Effector memory CD4-positive, alpha-beta T cell (primary cell): ENCODE measurements around the gene GXYLT1.
A peak's percentile ranks its signal among the peaks of the same experiment; 100 is the strongest.
"Not testable (repeated sequence)": the region's sequence is repeated elsewhere in the genome, so short reads cannot be mapped to it uniquely, and the experiment has no call there.

Source experiments
- DNase-seq, 3 donors: peaks; one replicate each; pipeline ENCODE4 v3.0.0-alpha.2; 2020
- H3K27ac ChIP-seq: 2 replicates; pipeline ENCODE4 v1.7.0; 2013; ENCODE audit warnings: mild to moderate bottlenecking, low read length, moderate library complexity; ENCODE audit not compliant: insufficient read depth, poor library complexity, severe bottlenecking
- H3K27me3 ChIP-seq: replicated peaks from 2 replicates; pipeline ENCODE4 v1.7.0; 2013; ENCODE audit warnings: mild to moderate bottlenecking, low read length; ENCODE audit not compliant: insufficient read depth, control insufficient read depth, poor library complexity, severe bottlenecking
- H3K36me3 ChIP-seq: 2 replicates; pipeline ENCODE4 v1.7.0; 2013; ENCODE audit warnings: mild to moderate bottlenecking, low read length, moderate library complexity; ENCODE audit not compliant: control insufficient read depth, insufficient read depth
- H3K4me1 ChIP-seq: 2 replicates; pipeline ENCODE4 v1.7.0; 2013; ENCODE audit warnings: low read length, mild to moderate bottlenecking; ENCODE audit not compliant: control insufficient read depth, insufficient read depth, poor library complexity, severe bottlenecking
- H3K4me3 ChIP-seq: 2 replicates; pipeline ENCODE4 v1.7.0; 2013; ENCODE audit warnings: low read length, low read depth, mild to moderate bottlenecking; ENCODE audit not compliant: insufficient read depth, poor library complexity, severe bottlenecking
- H3K9me3 ChIP-seq: 2 replicates; pipeline ENCODE4 v1.7.0; 2013; ENCODE audit warnings: mild to moderate bottlenecking, low read length, moderate library complexity; ENCODE audit not compliant: control insufficient read depth

The GXYLT1 gene

DNA sequence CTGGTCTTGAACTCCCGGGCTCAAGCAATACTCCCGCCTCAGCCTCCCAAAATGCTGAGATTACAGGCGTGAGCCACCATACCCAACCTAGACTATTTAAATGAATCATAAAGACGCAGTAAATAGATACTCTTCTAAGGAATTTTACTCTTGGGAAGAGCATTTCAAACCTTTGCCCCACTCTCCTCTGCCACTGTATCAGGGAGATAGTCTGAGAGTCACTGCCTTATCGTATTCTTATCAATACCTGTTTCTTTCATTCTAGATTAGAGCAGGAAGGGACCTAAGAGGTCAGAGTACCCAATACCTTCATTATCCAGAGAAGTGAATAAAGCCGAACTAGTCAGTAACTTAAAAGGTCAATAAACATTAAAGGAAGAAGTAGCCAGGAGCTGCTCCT lies 15.8 kb downstream of the GXYLT1 start:
- Histone ChIP-seq H3K27ac (no peak overlapping the region), H3K4me3 (no peak overlapping the region), H3K27me3 (no peaks in the 10 kb centered on the region), H3K9me3 (no peaks in the 10 kb centered on the region), H3K4me1 (no peaks in the 10 kb centered on the region), H3K36me3 (no peaks in the 10 kb centered on the region)
- no peak for DNase-seq

- Histone ChIP-seq H3K36me3 (no peaks in the 10 kb centered on the region), H3K9me3 (no peaks in the 10 kb centered on the region), H3K27ac (no peak overlapping the region), H3K4me1 (no peaks in the 10 kb centered on the region), H3K4me3 (no peak overlapping the region), H3K27me3 (no peaks in the 10 kb centered on the region)
- no peak for DNase-seq
Measured at GRCh38 chr12:42128327-42128726, 16.3 kb downstream of the GXYLT1 start.

- no peaks in the 10 kb centered on the region for H3K27me3 ChIP-seq
- no peaks in the 10 kb centered on the region for H3K9me3 ChIP-seq
- H3K27ac ChIP-seq, result no peak overlapping the region
- H3K4me1 ChIP-seq, result no peaks in the 10 kb centered on the region
- no peak for DNase-seq
- no peaks in the 10 kb centered on the region for H3K36me3 ChIP-seq
- no peak overlapping the region for H3K4me3 ChIP-seq
Measured at GRCh38 chr12:42126963-42127362, 17.7 kb downstream of the GXYLT1 start.

DNA sequence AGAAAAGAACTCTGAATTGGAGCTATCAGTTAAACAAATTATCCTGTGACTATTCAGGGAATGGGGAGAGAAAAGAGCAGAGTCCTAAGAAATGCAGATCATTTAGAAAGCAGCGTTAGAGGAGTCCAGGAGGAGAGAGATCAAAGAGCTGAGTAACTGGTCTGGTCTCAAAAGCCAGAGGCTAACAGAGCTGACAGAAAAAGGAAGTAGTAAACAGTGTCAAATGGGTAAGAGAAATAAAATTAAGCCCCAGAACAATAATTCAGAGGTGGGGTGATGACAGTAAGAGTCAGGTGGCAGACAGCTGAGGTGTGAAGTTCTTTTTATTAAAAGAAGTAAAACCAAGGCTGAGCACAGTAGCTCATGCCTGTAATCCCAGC lies 19.3 kb downstream of the GXYLT1 start:
- no peaks in the 10 kb centered on the region for H3K4me1 ChIP-seq
- H3K27me3 ChIP-seq, result no peaks in the 10 kb centered on the region
- no peaks in the 10 kb centered on the region for H3K36me3 ChIP-seq
- H3K4me3 ChIP-seq, result no peak overlapping the region
- no peak for DNase-seq
- no peak overlapping the region for H3K27ac ChIP-seq
- H3K9me3 ChIP-seq, result no peaks in the 10 kb centered on the region

DNA sequence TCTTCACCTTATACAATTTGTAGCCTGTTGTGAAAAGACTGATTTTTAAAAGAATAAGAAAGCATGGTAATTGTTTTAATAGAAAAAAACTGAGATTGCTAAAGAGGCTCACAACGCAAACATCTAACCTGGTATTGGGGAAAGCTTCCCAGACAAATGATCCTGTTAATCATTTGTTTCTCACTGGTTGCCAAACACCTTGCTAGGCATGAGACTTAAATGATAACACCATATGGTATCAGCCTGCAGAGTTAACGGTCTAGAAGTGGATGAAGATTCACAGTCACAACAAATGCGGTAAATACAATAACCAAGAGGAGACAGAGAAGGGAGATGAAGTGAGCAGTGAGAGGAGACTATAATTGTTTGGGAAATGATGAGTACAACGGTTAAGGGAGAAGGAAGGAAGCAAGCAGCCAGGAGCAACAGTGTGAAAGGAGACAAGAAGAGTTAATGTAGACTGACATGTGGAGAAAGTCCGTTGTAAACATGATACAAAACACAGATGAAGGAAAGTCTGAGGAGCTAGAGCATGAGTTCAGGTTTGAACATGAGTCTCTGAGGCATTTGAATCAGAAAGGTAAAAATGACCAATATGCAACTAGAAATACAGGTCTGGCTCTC lies 19.8 kb downstream of the GXYLT1 start:
- Histone ChIP-seq H3K36me3 (no peaks in the 10 kb centered on the region), H3K27ac (no peak overlapping the region), H3K4me1 (no peaks in the 10 kb centered on the region), H3K9me3 (no peaks in the 10 kb centered on the region), H3K27me3 (no peaks in the 10 kb centered on the region), H3K4me3 (no peak overlapping the region)
- DNase-seq, result no peak

GRCh38 chr12:42119085-42119633 lies 25.5 kb downstream of the GXYLT1 start:
- no peaks in the 10 kb centered on the region for H3K27me3 ChIP-seq
- peaks cover 13% of the 10 kb centered on the region for H3K36me3 ChIP-seq
- DNase-seq, result no peak
- no peaks in the 10 kb centered on the region for H3K9me3 ChIP-seq
- no peak overlapping the region for H3K27ac ChIP-seq
- no peaks in the 10 kb centered on the region for H3K4me1 ChIP-seq
- no peak overlapping the region for H3K4me3 ChIP-seq

- no peaks in the 10 kb centered on the region for H3K27me3 ChIP-seq
- H3K9me3 ChIP-seq, result no peaks in the 10 kb centered on the region
- H3K27ac ChIP-seq, result no peak overlapping the region
- no peaks in the 10 kb centered on the region for H3K4me1 ChIP-seq
- no peak overlapping the region for H3K4me3 ChIP-seq
- H3K36me3 ChIP-seq, result peaks cover 13% of the 10 kb centered on the region
- DNase-seq, result no peak
Measured at GRCh38 chr12:42118136-42118879, 26.4 kb downstream of the GXYLT1 start.

DNA sequence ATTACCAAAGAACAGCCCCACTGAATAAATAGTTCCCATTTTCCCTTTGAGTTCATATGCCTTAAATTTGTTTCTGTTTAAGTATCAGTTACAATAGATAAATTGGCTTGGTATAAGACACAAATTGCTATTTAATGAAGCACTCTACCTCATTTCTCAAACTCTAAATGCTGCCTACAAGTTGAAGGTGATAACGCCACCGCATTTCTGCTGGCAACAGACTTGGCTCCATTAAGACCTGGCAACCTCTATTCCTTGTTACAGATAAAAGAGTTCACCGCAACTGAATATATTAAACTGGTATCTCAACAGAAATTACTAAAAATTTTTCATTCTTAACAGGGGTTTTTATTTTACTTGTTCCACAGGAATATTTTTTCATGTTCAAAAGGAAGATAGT lies 35.6 kb downstream of the GXYLT1 start:
- Histone ChIP-seq H3K27ac (no peak overlapping the region), H3K9me3 (no peaks in the 10 kb centered on the region), H3K4me3 (no peak overlapping the region), H3K36me3 (no peaks in the 10 kb centered on the region), H3K4me1 (no peaks in the 10 kb centered on the region), H3K27me3 (no peaks in the 10 kb centered on the region)
- DNase-seq, result no peak

DNA sequence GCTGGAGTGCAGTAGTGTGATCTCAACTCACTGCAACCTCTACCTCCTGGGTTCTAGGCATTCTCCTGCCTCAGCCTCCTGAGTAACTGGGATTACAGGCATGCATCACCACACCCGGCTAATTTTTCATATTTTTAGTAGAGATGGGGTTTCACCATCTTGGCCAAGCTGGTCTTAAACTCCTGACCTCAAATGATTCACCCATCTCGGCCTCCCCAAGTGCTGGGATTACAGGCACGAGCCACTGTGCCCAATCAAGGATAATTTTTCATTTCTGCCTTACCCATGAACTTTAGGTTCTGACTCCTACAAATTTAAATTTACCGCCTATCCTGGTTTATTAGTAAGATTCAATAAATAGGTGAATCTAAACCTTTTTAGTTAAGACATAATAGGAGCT lies 37.9 kb downstream of the GXYLT1 start:
- DNase-seq, H3K4me3 ChIP-seq, H3K4me1 ChIP-seq, H3K36me3 ChIP-seq, H3K27me3 ChIP-seq, H3K27ac ChIP-seq, H3K9me3 ChIP-seq: not testable (repeated sequence)

GRCh38 chr12:42104784-42105183 lies 39.9 kb downstream of the GXYLT1 start:
- H3K4me3 ChIP-seq, result no peak overlapping the region
- H3K27ac ChIP-seq, result peak overlapping the region; percentile 0
- no peaks in the 10 kb centered on the region for H3K9me3 ChIP-seq
- DNase-seq, result no peak
- no peaks in the 10 kb centered on the region for H3K27me3 ChIP-seq
- no peaks in the 10 kb centered on the region for H3K36me3 ChIP-seq
- H3K4me1 ChIP-seq, result no peaks in the 10 kb centered on the region
